ENCODE data around the gene OR11G2.
"Not testable (repeated sequence)": the region's sequence is repeated elsewhere in the genome, so short reads cannot be mapped to it uniquely, and the experiment has no call there.

OR11G2 gene

GRCh38 chr14:20191396-20191795, 700 bp downstream of the OR11G2 start:
- TF ChIP-seq MYC (IDR thresholded peaks at IDR 0.05; ENCODE audit: low read depth, low read length) (no peak), MAX (IDR thresholded peaks at IDR 0.05; ENCODE audit: low read depth, low read length) (no peak), POLR2A (IDR thresholded peaks at IDR 0.05; ENCODE audit: extremely low read depth, insufficient read length) (no peak), CTCF (IDR thresholded peaks at IDR 0.05; ENCODE audit: low read depth, low read length) (no peak)
- no peak for DNase-seq (ENCODE audit: low read depth)
- H3K4me3 ChIP-seq (ENCODE audit: low read depth, low read length), result no peak overlapping the region

- TF ChIP-seq POLR2A (IDR thresholded peaks at IDR 0.05; ENCODE audit: extremely low read depth, insufficient read length) (no peak), MAX (IDR thresholded peaks at IDR 0.05; ENCODE audit: low read depth, low read length) (no peak), MYC (IDR thresholded peaks at IDR 0.05; ENCODE audit: low read depth, low read length) (no peak), CTCF (IDR thresholded peaks at IDR 0.05; ENCODE audit: low read depth, low read length) (no peak)
- H3K4me3 ChIP-seq (ENCODE audit: low read depth, low read length), result no peak overlapping the region
- DNase-seq (ENCODE audit: low read depth), result no peak
Observed at GRCh38 chr14:20194101-20194500, 3.4 kb downstream of the OR11G2 start.

DNA sequence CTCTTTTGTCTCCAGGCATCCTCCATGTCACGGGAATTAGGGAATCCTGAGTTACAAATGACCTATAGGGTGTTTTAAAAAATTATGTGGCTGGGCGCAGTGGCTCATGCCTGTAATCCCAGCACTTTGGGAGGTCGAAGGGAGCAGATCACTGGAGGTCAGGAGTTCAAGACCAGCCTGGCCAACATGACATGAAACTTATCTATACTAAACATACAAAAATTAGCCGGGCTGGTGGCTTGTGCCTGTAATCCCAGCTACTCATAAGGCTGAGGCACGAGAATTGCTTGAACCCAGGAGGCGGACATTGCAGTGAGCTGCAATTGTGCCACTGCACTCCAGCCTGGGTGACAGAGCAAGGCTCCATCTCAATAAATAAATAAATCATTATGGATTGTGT, 4.5 kb downstream of the OR11G2 start:
- DNase-seq (ENCODE audit: low read depth); H3K4me3 ChIP-seq (ENCODE audit: low read depth, low read length): not testable (repeated sequence)

DNA sequence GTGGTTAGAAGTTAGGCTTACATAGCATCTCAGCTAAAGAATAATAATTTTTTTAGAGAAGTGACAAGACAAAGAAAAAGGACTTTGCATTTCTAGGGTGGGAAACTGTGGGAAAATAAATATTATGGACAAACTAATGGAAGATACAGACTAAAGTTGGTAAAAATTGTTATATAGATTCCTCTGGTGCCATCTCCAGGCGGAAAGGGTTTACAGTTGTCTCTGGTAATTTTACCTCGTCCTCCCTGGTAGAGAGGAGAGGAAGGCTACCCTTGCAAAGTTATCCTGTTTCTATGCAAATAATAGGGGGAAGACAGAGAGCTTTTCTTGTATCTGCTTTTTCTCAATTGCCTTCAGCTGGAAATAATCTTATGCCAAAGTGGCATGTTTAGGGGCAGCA, 5.2 kb downstream of the OR11G2 start:
- peak; percentile 14 for DNase-seq (ENCODE audit: low read depth)
- no peak for TF ChIP-seq MYC (IDR thresholded peaks at IDR 0.05; ENCODE audit: low read depth, low read length)
- peak; percentile 23 for TF ChIP-seq CTCF (IDR thresholded peaks at IDR 0.05; ENCODE audit: low read depth, low read length)
- no peak overlapping the region for H3K4me3 ChIP-seq (ENCODE audit: low read depth, low read length)

GRCh38 chr14:20197459-20197858, 6.8 kb downstream of the OR11G2 start:
- DNase-seq (ENCODE audit: low read depth), result peak; percentile 44
- H3K4me3 ChIP-seq (ENCODE audit: low read depth, low read length), result no peak overlapping the region
- TF ChIP-seq POLR2A (IDR thresholded peaks at IDR 0.05; ENCODE audit: extremely low read depth, insufficient read length) (no peak), MYC (IDR thresholded peaks at IDR 0.05; ENCODE audit: low read depth, low read length) (no peak), CTCF (IDR thresholded peaks at IDR 0.05; ENCODE audit: low read depth, low read length) (no peak), MAX (IDR thresholded peaks at IDR 0.05; ENCODE audit: low read depth, low read length) (no peak)

DNA sequence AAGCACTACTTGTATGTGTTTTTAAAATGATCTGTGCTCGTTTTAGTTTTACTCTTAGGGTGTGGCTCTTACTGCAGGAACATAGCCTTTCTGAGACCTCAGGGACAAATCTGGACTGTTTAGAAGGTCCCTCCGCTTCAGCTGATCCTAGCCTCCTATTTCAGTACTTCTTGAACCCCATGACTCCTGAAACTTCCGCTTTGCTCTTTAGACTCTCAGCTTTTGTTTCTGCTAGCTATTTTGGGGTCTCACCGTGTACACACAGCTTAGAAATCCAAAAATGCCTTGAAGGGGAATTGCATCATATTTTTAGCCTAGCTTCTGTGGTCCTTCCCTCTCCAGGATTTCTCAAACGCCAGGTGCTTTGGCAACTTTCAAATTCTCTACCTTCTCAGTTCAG, 8.3 kb downstream of the OR11G2 start:
- H3K4me3 ChIP-seq (ENCODE audit: low read depth, low read length), result no peak overlapping the region
- no peak for TF ChIP-seq MAX (IDR thresholded peaks at IDR 0.05; ENCODE audit: low read depth, low read length)
- no peak for TF ChIP-seq MYC (IDR thresholded peaks at IDR 0.05; ENCODE audit: low read depth, low read length)
- TF ChIP-seq CTCF (IDR thresholded peaks at IDR 0.05; ENCODE audit: low read depth, low read length), result no peak
- no peak for TF ChIP-seq POLR2A (IDR thresholded peaks at IDR 0.05; ENCODE audit: extremely low read depth, insufficient read length)
- no peak for DNase-seq (ENCODE audit: low read depth)
